Left cardiac atrium (tissue), 4 donors: ENCODE data around the gene ZNF526. TPM values are rescaled to one million over a fixed set of nuclear protein-coding genes. Genes with fewer than 3 reads are reported as not detected.
"Not testable (repeated sequence)": the region's sequence is repeated elsewhere in the genome, so short reads cannot be mapped to it uniquely, and the experiment has no call there.

ENCODE experiments used
- ATAC-seq, 2 donors: fragments of 200-7000 bp; cut with Tn5 transposase; one replicate each; pipeline ENCODE4 v1.9.1; 2020; ENCODE audit warnings: mild to moderate bottlenecking in 2 of 2, moderate library complexity in 2 of 2
- DNase-seq: peaks from one replicate; pipeline ENCODE4 v3.0.0-alpha.2; 2020
- intact Hi-C, 2 donors: fragments of 100-400 bp; cut with DNase I; formaldehyde crosslinking; loops; one replicate each; pipeline versions ENCODE4 v1.14.1 to v1.15.1; 2022 to 2023
- total RNA-seq, 2 donors: library from RNA; stranded (reverse); fragmentation: NEBNext Ultra II Directional; extraction: Animal tissue kit (Norgen Biotek cat#: 25700); gene quantifications; one replicate each; pipeline ENCODE4 v1.2.1, GENCODE V29; 2021
- donor health status: DM: no; HTN: yes; CAD: no.
- donor health status: DM: no; HTN: yes; CAD: no; lungs with severe emphysema.
- donor health status: DM: yes; HTN: yes; CAD: no.
- donor health status: Dilated cardiomyopathy.

The ZNF526 gene
- total RNA-seq, 2 donors from 2014 or later = 5.1 to 6.6 TPM

DNA sequence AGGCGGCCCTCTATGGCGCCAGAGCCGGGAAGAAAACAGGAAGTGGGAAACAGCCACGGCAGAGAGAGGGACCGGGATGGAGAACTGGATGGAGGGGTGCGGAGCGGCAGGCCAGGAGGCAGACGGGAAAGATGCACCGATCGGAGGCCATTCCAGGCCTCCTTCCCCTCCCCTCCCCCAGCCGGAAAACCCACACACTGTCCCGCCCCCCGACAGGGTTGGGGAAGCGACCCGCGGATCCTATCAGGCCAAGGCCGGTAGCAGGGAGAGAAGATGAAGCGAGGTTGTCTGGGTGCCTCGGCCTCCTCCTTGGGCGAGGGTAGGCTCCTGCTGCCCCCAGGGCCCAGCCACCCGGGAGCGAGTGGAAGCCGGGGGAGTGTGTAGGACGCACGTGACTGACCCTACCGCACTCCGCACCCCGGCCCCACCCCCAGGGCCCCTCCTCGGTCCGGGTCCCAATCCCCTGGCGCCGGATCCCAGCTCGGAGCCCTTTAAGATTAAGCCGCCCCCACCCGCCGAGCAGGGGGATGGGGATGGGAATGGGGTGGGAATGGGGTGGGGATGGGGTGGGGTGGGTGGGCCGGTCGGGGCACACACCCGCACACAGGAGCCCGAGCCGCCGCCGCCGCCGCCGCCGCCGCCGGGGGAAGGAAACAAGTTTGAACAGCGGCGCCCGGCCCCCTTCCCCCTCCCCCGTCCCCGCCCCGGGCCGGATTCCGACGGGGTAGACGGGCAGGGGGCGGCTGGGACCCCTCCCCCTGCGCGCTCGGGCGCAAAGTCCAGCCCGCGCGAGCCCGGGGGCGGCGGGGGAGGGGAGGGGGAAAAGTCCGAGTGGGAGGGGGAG lies 33.4 kb downstream of the ZNF526 start:
- ATAC-seq (peak; percentile 9), DNase-seq (peak; percentile 72)
- intact Hi-C loops = no loop called here

DNA sequence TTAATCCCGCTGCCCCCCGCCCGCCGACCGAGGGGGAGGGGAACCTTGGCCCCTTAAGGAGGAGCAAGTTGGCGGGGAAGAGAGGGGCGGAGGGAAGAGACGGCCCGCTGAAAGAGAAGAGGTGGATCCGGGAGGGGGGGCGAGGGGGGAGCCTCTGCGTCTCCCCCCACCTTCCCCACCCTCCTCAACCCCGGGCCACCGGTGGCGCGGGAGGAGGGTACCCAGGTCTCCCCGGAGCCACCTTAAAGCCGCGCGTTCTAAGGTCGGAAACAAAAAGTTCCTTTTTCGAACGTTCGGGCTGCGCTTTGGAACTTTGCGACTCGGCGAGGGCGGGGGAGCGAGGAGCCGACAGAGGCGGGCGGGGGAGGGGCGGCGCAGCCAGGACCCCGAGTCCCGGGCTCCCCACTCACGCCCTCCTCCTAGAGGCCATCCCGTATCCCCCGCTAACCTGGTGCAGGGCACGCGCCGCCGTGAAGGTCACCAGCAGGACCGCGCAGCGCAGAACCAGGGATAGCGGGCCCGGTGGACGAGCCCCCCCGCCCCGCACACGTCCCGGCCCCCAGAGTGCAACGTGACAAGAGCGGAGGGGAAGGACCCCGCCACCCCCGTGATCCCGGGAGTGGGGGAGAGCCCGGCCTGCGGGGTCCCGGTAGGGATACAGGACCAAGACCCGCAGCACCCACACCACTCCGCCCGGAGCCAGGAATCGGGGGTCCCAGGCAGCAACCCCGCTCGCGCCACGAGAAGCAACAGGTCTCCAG lies 34.2 kb downstream of the ZNF526 start:
- DNase-seq (peak; percentile 76), ATAC-seq (peak; percentile 26 to 39)
- intact Hi-C loops = no loop called here

DNA sequence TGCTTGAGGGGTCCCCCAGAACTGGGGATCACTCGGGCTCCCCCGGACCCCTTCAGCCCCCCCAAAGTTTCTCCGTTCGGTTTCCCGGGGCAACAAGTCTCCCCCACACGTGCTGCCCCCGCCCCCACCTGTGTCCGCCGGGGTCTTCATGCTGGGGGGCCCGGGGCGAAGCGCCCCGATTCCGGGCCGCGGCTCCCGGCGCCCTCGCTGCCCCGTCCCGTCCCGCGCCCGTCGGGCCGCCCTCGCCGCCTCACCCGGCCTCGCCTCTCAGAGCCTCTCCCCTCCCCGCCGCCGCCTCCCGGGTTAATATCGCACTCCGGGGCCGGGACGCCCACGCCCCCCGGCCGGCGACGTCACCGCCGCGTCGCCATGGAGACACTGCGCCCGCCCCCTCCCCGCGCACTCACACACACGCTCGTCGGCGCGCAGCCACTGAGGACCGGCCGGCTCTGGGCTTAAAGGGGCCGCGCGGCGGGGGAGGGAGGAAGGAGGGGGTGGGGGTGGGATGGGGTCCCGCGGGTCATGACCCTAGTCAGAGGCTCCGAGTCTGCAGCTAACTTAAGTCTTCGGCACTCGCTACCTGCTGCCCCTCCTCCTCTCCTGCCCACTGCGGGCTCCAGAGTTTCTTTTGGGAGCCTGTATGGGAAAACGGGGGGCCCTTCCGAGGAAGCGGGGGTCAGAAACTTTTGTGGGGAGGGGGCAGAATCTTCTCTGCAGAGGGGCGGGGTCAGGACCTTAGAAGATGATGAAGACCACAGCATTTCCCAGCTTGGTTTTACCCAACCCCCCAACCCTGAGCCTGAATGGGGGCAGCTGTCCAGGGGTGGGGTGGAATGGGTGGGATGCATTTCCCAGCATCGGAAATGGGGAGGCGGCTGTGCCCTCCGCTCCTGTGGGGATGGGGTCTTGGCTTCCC lies 35.0 kb downstream of the ZNF526 start, which contains the start of gene ERF:
TSS of gene ERF (minus strand) at position 279 of the 916 bp plus-strand sequence. CDS start at position 150, 129 bp downstream.
- ATAC-seq = peak; percentile 82 to 89
- peak; percentile 95 for DNase-seq
- intact Hi-C loops = no loop called here

DNA sequence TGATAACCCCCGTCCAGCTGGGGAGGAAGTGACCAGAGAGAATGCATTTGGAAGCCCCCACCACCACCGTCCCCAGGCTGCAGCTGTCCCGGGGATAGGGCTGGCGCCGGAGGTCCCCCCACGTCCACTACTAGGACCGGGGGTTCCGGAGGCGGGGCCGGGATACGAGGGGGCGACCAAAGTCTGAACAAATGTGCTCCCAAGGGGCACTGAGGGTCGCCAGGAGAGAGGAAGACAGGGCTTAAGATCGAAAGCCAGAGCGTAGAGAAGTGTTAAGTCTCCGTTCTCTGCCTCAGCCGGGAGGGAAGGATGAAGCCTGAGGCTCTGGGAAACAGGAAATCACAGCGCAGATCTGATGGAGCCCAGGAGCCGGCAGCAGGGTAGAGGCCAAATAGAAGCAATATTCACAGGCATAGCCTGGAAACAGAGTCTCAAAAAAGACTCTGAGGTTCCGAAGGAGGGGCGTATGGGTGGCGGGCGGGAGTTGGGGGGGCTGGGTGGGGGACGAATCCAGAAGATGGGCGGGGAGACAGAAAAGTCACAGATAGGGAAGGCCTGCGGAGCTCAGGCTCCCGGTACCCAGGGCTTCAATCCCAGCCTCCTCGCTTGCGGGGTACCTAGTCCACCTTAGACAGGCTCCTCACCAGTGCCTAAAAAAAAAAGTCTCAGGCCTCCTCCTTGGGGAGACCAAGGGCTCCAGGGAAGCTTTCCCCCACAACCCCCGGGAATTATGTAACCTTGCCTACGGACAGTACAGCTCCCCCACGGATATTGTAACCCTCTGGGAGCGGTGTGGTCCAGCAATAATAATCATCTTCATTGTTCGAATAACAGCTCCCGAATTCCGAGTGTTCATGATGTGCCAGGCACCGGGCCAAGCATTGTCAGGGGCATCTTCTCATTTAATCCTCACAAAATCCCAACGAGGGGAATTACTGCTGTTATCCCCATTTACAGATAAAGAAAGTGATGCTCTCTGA lies 35.9 kb downstream of the ZNF526 start:
- intact Hi-C loops = no loop called here
- DNase-seq (peak; percentile 71), ATAC-seq (peak; percentile 4 to 6)

DNA sequence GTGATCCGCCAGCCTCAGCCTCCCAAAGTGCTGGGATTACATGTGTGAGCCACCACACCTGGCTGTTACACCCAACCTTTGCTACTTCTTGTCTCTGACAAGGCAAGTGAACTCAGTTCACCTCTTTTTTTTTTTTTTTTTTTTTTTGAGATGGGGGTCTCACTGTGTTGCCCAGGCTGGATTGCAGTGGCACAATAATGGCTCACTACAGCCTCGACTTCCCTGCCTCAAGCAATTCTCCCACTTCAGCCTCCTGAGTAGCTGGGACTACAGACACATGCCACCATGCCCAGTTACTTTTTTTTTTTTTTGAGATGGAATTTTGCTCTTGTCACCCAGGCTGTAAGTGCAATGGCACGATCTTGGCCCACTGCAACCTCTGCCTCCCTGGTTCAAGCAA lies 37.7 kb downstream of the ZNF526 start:
- intact Hi-C loops, ATAC-seq, DNase-seq: not testable (repeated sequence)

DNA sequence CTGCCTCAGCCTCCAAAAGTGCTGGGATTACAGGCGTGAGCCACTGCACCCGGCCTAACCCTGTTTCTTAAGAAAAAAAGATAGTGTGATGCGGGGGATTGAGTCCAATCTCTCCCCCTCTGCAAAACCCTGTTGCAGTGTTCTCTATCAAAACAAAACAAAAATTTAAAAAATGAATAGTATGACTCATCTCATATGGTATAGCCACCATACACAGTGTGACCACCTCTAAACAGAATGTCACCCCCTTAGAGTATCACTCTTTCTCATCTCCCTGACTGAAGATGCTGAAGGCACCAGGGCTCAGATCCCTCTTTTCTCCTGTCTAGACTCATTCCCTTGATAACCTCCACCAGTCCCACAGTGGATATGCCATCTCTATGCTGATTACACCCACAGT lies 41.7 kb downstream of the ZNF526 start:
- ATAC-seq (no peak), DNase-seq (no peak)
- intact Hi-C loops = no loop called here

DNA sequence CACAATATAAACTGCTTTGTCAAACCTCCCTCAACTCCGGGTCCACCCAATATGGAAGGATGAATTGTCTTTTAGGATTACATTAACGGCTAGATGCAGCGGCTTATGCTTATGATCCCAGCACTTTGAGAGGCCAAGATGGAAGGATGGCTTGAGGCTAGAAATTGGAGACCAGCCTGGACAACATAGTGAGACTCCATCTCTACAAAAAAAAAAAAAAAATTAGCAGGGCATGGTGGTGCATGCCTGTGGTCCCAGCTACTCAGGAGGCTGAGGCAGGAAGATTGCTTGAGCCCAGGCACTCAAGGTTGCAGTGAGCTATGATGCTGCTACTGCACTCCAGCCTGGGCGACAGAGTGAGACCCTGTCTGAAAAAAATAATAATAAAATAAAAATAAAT lies 46.0 kb downstream of the ZNF526 start:
- intact Hi-C loops, DNase-seq, ATAC-seq: not testable (repeated sequence)

DNA sequence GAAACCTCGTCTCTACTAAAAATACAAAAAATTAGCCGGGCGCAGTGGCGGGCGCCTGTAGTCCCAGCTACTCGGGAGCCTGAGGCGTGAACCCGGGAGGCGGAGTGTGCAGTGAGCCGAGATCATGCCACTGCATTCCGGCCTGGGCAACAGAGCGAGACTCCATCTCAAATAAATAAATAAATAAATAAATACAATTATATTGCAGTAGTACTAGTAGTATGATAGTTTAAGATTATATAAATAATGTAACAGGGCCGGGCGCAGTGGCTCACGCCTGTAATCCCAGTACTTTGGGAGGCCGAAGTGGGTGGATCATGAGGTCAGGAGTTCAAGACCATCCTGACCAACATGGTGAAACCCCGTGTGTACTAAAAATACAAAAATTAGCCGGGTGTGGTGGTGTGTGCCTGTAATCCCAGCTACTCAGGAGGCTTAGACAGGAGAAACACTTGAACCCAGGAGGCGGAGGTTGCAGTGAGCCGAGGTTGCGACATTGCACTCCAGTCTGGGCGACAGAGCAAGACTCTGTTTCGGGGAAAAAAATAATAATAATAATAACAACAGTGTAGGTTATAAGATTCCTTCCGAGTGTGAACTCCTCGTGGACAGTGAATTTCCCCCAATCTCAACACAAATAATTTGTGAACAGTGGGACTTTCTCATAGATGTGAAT lies 47.0 kb downstream of the ZNF526 start:
- DNase-seq, ATAC-seq, intact Hi-C loops: not testable (repeated sequence)

DNA sequence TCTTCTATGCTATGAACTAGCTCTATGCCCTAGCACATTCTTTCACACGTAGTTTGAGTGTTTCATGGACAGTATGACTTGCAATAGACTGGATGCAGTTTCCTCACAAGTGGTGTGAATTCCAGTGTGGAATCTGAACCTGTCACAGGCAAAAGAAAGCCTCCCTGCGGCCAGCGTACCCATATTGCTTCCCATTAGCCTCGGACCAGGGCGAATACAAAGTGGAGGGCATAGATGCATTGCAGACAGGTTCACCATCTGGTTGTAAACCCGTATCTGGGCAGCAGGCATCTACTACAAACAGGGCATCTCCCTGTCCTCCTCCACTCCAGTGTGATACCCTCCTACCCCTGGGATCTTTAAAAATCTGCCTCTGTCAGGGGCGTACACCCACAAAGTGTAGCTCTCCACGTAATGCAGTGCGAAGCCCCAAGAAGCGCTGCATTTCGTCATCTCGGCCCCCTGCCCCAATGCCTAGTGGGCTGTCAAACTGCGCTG lies 47.6 kb downstream of the ZNF526 start:
- intact Hi-C loops = no loop called here
- no peak for DNase-seq
- no peak for ATAC-seq

DNA sequence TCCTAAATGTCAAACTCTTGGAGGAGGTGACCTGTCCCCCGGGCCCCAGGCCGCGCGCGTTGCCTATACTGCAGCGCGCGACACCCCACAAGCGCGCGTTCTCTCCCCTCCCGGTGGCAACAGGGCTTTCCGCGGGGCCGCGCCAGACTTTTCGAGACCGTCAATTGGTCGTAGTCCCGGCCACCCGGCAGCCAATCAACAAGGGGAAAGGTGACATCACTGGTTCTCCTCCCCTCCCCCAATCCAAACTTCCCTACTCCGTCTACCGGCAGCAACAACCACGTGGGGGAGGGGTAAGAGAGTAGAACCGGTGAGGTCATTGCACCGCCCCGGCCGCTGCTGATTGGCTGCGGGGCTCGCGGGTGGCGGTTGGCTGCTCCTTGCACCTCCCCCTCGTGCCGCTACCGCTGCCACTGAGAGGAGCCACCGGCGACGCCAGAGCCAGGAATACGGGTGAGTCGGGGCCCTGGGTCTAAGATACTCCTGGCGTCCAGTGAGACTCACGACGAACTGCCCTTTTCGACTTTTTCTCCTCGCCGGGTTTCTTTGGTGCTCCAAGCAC lies 48.1 kb downstream of the ZNF526 start:
- ATAC-seq (peak; percentile 81 to 86), DNase-seq (peak; percentile 99)
- intact Hi-C loops = no loop called here

DNA sequence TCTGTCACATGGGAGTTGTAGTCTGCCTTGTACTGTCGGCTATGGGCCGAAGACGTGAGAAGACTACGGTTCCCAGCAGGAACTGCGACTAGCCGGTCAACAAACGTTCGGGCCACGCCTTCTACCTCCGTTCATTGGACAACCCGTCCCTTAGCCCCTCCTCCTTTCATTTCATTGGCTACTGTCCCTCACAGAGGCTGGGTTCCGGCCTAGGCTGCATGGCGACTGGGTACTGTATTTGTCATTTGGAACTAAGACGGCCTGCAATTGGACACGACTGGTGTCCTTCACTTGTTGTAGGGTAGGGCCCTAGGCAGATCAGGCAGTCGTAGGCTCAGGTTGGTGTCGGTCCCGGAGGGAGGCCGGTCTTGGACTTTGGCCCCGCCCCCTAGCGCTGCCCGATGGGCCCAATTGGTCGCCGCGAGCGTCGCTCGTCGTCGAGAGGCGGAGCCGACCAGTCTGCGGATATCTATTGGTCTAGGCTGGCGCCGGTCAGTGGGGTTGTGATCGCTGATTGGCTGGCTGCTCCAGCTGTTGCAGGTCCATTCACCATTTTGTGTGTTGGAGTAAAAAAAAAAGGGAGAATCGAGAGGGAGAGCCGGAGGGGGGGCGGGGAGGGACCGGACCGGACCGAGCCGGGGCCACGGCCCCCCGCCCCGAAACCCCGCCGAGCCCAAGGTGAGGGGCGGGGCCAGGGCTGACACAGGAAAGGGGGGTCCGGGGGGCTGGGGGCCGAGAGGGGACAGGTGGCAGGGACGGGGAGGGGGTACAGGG lies 48.8 kb downstream of the ZNF526 start, which contains the start of gene CIC:
TSS of gene CIC (plus strand) at position 549 of the 774 bp plus-strand sequence. CDS start 2,532 bp downstream, outside the sequence.
- intact Hi-C loops = no loop called here
- peak; percentile 100 for DNase-seq
- peak; percentile 85 to 92 for ATAC-seq

DNA sequence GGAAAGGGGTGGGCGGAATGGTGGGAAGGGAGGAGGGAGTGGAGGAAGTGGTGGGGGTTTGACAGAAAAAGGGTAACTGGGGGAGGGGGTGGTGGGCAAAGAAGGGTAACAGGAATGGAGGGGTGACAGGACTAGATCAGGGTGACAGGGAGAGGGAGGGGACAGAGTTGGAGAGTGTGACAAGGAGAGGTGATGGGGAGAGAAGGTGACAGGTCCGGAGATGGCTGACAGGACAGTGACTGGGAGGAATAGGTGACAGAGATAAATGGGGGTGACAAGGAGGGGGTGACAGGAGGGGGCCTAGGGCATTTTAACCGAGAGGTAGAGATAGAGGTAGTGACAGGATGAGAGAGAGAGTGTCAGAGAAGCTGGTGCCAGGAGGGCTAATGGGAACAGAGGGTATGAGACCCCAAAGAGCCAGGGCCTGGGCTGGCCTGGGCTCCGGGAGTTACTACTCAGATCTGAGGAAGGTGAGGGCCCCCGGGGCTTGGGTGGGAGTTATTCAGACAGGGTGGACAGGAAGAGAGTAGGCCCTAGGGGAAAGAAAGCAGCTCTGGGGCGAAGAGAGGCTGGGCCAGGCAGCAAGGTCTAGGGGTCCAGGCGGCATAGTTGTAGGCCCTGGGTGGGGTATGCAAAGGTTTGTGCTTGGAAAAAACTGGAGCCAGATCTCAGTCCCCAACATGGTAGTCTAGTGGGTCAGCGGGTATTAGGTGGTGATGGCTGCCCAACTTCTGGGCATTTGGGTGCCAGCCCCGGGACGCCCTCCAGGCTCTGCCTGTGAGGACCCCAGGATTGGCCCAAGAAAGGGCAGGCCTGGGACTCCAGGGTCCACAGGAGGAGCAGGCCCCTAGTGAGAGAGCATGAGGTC lies 49.6 kb downstream of the ZNF526 start:
- DNase-seq (peak; percentile 20), ATAC-seq (no peak)
- intact Hi-C loops = no loop called here

DNA sequence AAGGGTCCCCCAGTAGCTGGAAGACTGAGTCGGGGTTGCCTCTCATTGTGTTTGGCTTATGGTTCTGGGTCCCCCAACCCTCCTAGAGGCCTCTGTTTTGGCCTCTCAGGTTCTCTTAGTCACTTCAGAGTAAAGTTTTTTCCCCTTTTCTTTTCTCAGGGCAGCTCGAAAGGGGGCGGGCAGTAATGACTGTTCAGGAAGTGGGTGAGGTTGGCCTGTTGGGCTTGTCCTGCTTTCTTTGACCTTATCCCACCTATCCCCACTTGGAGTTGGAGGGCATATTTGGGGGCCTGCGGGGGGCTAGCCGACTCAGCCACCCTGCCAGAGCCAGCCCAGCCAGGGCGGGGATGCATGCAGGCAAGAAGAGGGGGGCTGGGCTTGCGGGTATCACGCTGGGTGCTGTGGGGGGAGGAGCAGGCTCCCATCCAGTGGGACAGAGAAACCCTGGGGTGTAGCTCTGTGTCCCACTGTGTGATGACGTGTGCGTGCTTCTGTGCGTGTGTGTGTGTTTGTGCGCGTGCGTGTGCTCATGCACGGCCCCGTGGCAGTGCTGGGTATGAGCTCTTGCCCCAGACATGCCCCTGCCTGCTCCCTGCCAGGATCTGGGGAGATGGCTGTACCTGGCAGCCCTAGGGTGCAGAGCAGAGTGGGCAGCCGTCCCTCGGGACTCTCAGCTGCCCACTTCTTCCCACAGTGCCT lies 50.4 kb downstream of the ZNF526 start:
- ATAC-seq (peak in 1 of 2 donors; percentile 3), DNase-seq (peak; percentile 58)
- intact Hi-C loops = no loop called here

DNA sequence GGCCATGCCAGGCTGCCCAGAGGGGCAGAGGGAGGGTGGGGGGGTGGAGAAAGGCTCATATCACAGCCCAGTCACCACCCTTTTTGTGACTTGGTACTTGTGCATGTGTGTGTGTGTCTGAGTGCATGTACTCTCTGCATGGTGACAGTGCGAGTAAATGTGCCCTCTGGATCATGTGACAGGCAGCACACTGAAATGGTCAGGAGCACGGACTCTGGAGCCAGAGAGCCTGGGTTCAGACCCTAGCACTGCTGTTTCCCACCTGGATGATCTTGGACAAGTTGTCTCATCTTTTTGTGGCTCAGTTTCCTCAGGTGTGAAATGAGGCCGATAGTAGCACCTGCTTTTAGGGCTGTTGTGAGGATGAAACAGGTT lies 50.9 kb downstream of the ZNF526 start:
- no peak for ATAC-seq
- intact Hi-C loops = no loop called here
- DNase-seq = no peak
